ENCODE measurements around the gene FXYD4. TPM values are rescaled to one million over a fixed set of nuclear protein-coding genes. Genes with fewer than 3 reads are reported as not detected.

The FXYD4 gene
- total RNA-seq, 1 experiment from 2014 or later = not detected

DNA sequence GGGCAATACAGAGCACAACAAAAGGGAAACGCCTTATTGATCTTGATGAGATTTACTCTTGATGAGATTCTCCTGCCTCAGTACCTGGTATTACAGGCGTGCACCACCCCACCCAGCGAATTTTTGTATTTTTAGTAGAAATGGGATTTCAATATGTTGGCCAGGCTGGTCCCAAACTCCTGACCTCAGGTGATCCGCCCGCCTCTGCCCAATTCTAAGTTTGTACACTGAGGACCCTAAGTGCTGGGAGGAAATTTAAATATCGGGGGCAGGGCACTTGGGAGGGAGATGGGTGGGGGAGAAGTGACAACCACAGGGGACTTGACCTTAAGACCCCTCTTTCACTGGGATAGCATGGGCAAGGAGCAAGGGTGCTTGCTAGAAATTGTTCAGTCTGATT is 23.4 kb downstream of the FXYD4 start (continued):
- TF ChIP-seq, protein P1, sequence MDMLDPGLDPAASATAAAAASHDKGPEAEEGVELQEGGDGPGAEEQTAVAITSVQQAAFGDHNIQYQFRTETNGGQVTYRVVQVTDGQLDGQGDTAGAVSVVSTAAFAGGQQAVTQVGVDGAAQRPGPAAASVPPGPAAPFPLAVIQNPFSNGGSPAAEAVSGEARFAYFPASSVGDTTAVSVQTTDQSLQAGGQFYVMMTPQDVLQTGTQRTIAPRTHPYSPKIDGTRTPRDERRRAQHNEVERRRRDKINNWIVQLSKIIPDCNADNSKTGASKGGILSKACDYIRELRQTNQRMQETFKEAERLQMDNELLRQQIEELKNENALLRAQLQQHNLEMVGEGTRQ (CRISPR knock-in tag; IDR thresholded peaks at IDR 0.05) = no peak
- TF ChIP-seq, protein P2, sequence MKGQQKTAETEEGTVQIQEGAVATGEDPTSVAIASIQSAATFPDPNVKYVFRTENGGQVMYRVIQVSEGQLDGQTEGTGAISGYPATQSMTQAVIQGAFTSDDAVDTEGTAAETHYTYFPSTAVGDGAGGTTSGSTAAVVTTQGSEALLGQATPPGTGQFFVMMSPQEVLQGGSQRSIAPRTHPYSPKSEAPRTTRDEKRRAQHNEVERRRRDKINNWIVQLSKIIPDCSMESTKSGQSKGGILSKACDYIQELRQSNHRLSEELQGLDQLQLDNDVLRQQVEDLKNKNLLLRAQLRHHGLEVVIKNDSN (CRISPR knock-in tag; IDR thresholded peaks at IDR 0.05) = no peak
- TF ChIP-seq ELF4 (CRISPR knock-in tag; IDR thresholded peaks at IDR 0.05; ENCODE audit: low read depth) = no peak
- TF ChIP-seq, protein P3, sequence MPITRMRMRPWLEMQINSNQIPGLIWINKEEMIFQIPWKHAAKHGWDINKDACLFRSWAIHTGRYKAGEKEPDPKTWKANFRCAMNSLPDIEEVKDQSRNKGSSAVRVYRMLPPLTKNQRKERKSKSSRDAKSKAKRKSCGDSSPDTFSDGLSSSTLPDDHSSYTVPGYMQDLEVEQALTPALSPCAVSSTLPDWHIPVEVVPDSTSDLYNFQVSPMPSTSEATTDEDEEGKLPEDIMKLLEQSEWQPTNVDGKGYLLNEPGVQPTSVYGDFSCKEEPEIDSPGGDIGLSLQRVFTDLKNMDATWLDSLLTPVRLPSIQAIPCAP (CRISPR knock-in tag; IDR thresholded peaks at IDR 0.05) = no peak

DNA sequence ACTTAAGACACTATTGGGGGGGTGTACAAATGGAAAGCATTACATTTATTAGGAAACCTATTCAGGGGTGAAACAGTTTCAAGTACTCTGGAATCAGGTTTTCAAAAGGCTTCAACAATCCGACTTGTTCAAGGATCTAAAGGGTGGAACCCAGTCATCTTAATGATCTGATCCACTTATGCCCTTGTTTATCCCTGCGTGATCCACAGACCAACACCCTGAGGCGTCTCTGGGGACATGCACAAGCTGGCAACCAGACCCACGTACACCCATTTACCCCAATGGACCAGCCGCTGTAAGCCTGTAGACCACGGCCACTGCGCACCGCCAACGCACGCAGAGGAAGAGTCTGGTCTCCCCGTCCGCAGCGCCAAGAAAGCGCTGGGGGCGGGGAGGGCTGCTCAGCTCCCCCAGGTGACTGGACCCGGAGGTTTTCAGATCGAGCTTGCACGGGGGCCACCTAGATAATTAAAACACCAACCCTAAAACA is 24.2 kb downstream of the FXYD4 start:
- TF ChIP-seq GTF2I (CRISPR knock-in tag; conservative IDR thresholded peaks at IDR 0.05) = no peak
- TF ChIP-seq FOXJ3 (CRISPR knock-in tag; IDR thresholded peaks at IDR 0.05; ENCODE audit: borderline replicate concordance) = no peak
- TF ChIP-seq, protein P4, sequence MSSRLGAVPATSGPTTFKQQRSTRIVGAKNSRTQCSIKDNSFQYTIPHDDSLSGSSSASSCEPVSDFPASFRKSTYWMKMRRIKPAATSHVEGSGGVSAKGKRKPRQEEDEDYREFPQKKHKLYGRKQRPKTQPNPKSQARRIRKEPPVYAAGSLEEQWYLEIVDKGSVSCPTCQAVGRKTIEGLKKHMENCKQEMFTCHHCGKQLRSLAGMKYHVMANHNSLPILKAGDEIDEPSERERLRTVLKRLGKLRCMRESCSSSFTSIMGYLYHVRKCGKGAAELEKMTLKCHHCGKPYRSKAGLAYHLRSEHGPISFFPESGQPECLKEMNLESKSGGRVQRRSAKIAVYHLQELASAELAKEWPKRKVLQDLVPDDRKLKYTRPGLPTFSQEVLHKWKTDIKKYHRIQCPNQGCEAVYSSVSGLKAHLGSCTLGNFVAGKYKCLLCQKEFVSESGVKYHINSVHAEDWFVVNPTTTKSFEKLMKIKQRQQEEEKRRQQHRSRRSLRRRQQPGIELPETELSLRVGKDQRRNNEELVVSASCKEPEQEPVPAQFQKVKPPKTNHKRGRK (CRISPR knock-in tag; IDR thresholded peaks at IDR 0.05; ENCODE audit: borderline replicate concordance) = no peak
- TF ChIP-seq JUN (CRISPR knock-in tag; IDR thresholded peaks at IDR 0.05) = no peak
- TF ChIP-seq ELF4 (CRISPR knock-in tag; IDR thresholded peaks at IDR 0.05; ENCODE audit: low read depth) = no peak
- no peak for TF ChIP-seq JAZF1 (CRISPR knock-in tag; IDR thresholded peaks at IDR 0.05)
- Mint-ChIP-seq H3K36me3 (peaks cover 51% of the 10 kb centered on the region), H3K4me3 (peak overlapping the region; percentile 88), H3K27ac (peak overlapping the region; percentile 93), H3K4me1 (peaks cover 58% of the 10 kb centered on the region), H3K9me3 (no peaks in the 10 kb centered on the region), H3K27me3 (ENCODE audit: low read depth) (no peaks in the 10 kb centered on the region)
- DNase-seq (ENCODE audit: low spot score) (no peak), ATAC-seq (peak; percentile 1; the same call in 1 of the 2 replicates)
- CTCF ChIA-PET = interaction anchor here (0.5 kb wide), 1 partner anchor 36 kb away, joined by 3 read pairs; no protein-coding TSS in a partner anchor
- POLR2A ChIA-PET = interaction anchor here (0.6 to 2.9 kb wide), 8 partner anchors 9 to 129 kb away, joined by 3 to 19 read pairs (median 6); partner anchors contain the start of genes HNRNPF and RASGEF1A

DNA sequence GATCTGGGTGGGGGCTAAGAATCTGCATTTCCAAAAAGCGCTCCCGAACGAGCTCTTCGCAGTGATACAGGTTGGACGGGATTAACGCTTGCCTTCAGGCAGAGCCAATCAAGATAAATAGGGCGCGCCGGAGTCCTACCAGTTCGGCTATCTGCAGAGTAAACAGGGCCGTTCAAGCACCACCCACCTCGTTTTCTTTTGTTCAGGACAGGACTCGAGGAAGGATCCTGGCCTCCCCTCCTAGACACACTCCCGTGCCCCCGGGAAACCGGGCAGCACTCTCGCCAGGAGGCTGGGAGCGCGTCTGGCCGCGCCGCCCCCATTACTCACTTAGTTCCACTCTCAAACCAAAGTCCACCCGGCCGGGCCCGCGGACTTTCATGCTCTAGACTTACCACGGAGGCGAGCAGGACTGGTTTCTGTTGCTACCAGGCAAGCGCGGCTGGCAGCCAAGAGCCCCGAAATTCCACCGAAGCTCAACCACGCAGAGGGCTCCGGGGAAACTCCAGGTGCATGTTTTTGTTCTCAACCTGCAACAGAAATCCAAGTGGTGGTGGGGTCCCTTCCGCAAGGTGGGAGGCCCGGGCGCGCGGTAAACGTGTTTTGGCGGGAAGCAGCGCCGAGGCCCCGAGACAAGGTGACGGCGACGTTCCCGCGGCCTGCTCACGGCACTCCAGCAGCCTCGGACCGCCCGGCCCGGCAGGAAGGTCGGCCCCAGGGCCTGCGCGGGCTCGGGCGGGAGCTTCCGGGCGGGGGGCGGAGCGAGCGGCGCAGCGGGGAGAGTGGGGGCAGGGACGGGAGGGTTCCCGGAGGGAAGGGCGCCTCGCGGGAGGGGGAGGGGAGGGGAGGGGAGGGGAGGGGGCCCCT is 24.9 kb downstream of the FXYD4 start:
- peaks cover 63% of the 10 kb centered on the region for H3K4me1 Mint-ChIP-seq
- peak overlapping the region; percentile 88 for H3K4me3 Mint-ChIP-seq
- CTCF ChIA-PET = interaction anchor here (0.5 to 3.0 kb wide), 4 partner anchors 11 to 849 kb away, joined by 3 to 14 read pairs (median 4); no protein-coding TSS in a partner anchor
- peak overlapping the region; percentile 93 for H3K27ac Mint-ChIP-seq
- ATAC-seq (peak; percentile 65), DNase-seq (ENCODE audit: low spot score) (peak; percentile 75)
- peaks cover 44% of the 10 kb centered on the region for H3K36me3 Mint-ChIP-seq
- POLR2A ChIA-PET = interaction anchor here (0.5 to 2.9 kb wide), 13 partner anchors 9 to 1713 kb away, joined by 3 to 19 read pairs (median 4); partner anchors contain the start of genes HNRNPF and RASGEF1A
- H3K27me3 Mint-ChIP-seq (ENCODE audit: low read depth) = no peaks in the 10 kb centered on the region
- H3K9me3 Mint-ChIP-seq = no peaks in the 10 kb centered on the region
- no peak for TF ChIP-seq ZNF416 (CRISPR knock-in tag; IDR thresholded peaks at IDR 0.05)
- TF ChIP-seq ZBTB43 (CRISPR knock-in tag; IDR thresholded peaks at IDR 0.05) = 0 out of 2 replicates have a peak, but pooled peaks have one; percentile 87
- no peak for TF ChIP-seq ZNF425 (CRISPR knock-in tag; conservative IDR thresholded peaks at IDR 0.05)
- TF ChIP-seq, protein P5, sequence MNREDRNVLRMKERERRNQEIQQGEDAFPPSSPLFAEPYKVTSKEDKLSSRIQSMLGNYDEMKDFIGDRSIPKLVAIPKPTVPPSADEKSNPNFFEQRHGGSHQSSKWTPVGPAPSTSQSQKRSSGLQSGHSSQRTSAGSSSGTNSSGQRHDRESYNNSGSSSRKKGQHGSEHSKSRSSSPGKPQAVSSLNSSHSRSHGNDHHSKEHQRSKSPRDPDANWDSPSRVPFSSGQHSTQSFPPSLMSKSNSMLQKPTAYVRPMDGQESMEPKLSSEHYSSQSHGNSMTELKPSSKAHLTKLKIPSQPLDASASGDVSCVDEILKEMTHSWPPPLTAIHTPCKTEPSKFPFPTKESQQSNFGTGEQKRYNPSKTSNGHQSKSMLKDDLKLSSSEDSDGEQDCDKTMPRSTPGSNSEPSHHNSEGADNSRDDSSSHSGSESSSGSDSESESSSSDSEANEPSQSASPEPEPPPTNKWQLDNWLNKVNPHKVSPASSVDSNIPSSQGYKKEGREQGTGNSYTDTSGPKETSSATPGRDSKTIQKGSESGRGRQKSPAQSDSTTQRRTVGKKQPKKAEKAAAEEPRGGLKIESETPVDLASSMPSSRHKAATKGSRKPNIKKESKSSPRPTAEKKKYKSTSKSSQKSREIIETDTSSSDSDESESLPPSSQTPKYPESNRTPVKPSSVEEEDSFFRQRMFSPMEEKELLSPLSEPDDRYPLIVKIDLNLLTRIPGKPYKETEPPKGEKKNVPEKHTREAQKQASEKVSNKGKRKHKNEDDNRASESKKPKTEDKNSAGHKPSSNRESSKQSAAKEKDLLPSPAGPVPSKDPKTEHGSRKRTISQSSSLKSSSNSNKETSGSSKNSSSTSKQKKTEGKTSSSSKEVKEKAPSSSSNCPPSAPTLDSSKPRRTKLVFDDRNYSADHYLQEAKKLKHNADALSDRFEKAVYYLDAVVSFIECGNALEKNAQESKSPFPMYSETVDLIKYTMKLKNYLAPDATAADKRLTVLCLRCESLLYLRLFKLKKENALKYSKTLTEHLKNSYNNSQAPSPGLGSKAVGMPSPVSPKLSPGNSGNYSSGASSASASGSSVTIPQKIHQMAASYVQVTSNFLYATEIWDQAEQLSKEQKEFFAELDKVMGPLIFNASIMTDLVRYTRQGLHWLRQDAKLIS (CRISPR knock-in tag; IDR thresholded peaks at IDR 0.05; ENCODE audit: borderline replicate concordance) = peak; percentile 83; the same call in 1 of the 2 replicates
- TF ChIP-seq, protein P6, sequence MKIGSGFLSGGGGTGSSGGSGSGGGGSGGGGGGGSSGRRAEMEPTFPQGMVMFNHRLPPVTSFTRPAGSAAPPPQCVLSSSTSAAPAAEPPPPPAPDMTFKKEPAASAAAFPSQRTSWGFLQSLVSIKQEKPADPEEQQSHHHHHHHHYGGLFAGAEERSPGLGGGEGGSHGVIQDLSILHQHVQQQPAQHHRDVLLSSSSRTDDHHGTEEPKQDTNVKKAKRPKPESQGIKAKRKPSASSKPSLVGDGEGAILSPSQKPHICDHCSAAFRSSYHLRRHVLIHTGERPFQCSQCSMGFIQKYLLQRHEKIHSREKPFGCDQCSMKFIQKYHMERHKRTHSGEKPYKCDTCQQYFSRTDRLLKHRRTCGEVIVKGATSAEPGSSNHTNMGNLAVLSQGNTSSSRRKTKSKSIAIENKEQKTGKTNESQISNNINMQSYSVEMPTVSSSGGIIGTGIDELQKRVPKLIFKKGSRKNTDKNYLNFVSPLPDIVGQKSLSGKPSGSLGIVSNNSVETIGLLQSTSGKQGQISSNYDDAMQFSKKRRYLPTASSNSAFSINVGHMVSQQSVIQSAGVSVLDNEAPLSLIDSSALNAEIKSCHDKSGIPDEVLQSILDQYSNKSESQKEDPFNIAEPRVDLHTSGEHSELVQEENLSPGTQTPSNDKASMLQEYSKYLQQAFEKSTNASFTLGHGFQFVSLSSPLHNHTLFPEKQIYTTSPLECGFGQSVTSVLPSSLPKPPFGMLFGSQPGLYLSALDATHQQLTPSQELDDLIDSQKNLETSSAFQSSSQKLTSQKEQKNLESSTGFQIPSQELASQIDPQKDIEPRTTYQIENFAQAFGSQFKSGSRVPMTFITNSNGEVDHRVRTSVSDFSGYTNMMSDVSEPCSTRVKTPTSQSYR (CRISPR knock-in tag; IDR thresholded peaks at IDR 0.05) = 0 out of 2 replicates have a peak, but pooled peaks have one; percentile 68

Data from WTC11 (cell line).